Upper lobe of left lung (tissue), 4 donors: ENCODE measurements around the gene CDKN1B.

Experiments
- POLR2A ChIP-seq, 4 donors: fragments of 450-650 bp; IDR thresholded peaks; one replicate each; pipeline ENCODE4 v1.5.1; 2016 to 2017; ENCODE audit warnings: antibody characterized with exemption in 4 of 4, mild to moderate bottlenecking in 2 of 4
- POLR2AphosphoS5 ChIP-seq, 2 donors: sonication (generic); formaldehyde crosslinking; IDR thresholded peaks; one replicate each; pipeline ENCODE4 v1.5.1; 2017; ENCODE audit warnings: antibody characterized with exemption in 2 of 2
- TF ChIP-seq, protein P1 (sequence below), 6 experiments: fragments of 450-650 bp in 4 of 6; fragments of 200-600 bp in 2 of 6; sonication (generic) in 2 of 6; IDR thresholded peaks; one replicate each; pipeline ENCODE4 v1.5.1; 2016 to 2019; ENCODE audit warnings: antibody characterized with exemption in 6 of 6

DNA sequence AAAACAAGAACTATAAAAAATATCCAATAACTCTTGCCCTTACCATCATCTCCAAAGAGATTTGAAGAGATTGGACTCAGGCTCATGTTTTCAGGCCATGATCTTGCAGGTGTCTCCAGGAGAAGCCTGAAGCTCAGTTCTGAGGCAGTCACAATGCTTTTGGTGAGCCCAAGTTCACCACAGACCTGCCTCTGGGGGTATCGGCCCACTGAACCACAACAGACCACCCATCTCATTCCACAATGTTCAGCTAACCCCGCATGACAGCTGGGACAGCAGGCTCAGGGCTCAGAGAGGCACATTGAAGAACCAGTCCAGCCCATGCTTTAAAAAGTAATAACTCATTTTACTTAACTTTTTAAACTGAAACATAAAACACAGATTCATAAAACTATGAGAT is 40.0 kb downstream of the CDKN1B start:
- TF ChIP-seq, protein P1, sequence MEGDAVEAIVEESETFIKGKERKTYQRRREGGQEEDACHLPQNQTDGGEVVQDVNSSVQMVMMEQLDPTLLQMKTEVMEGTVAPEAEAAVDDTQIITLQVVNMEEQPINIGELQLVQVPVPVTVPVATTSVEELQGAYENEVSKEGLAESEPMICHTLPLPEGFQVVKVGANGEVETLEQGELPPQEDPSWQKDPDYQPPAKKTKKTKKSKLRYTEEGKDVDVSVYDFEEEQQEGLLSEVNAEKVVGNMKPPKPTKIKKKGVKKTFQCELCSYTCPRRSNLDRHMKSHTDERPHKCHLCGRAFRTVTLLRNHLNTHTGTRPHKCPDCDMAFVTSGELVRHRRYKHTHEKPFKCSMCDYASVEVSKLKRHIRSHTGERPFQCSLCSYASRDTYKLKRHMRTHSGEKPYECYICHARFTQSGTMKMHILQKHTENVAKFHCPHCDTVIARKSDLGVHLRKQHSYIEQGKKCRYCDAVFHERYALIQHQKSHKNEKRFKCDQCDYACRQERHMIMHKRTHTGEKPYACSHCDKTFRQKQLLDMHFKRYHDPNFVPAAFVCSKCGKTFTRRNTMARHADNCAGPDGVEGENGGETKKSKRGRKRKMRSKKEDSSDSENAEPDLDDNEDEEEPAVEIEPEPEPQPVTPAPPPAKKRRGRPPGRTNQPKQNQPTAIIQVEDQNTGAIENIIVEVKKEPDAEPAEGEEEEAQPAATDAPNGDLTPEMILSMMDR (IDR thresholded peaks at IDR 0.05), result no peak
- TF ChIP-seq POLR2A (IDR thresholded peaks at IDR 0.05), result no peak
- TF ChIP-seq POLR2AphosphoS5 (IDR thresholded peaks at IDR 0.05), result no peak
